HG03439 (cell line): Measurements from ENCODE around the gene SCUBE3.
A peak's percentile ranks its signal among the peaks of the same experiment; 100 is the strongest.

Experiments
- ATAC-seq: cut with Tn5 transposase; IDR thresholded peaks from one replicate; pipeline ENCODE4 v1.9.1; 2021; ENCODE audit warnings: mild to moderate bottlenecking, moderate library complexity; ENCODE audit not compliant: unreplicated experiment

Gene SCUBE3

DNA sequence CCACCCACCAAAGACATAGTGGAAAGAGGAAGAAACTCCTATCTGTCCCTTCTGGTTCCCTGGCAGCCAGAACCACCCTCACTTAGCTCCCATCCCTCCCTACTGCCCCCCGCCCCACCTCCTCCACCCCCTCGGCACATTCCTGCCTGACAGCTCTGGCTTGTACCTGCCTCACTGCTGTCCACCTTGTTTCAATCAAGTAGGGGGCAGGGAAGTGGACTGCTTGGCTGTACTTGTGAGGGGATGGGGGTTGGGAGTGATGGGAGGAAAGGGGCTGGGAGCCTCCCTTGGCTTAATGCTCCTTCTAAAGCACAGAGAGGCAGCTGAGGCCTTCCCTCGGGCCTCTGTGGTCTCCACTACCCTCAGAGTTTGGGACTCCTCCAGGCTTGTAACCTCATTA, 23.7 kb downstream of the SCUBE3 start:
- ATAC-seq = no peak

DNA sequence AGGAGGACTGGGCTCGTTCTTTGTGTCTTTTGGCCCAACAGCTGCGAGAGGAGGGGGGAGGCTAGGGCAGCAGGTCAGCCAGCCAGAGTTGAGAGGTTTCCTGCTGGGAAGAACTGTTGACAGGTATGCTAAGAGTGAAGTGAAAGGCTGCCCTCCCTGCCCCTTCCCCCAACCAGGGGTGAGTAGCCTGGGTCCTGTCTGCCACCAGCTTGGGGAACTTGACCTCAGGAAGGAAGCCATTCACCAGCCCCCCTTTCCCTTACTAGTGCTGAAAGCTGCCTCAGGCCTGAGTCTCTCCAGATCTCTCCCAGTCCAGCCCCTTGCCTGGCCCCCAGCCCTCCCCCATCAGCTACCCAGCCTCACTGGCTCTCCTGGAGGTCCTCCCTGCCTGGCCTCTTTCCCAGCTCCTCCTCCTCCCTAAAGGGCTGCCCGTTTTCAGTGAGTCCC, 25.1 kb downstream of the SCUBE3 start:
- ATAC-seq = no peak

- no peak for ATAC-seq
Measured at GRCh38 chr6:35239581-35239980, 25.8 kb downstream of the SCUBE3 start.

GRCh38 chr6:35240838-35241801, 27.4 kb downstream of the SCUBE3 start:
- no peak for ATAC-seq

DNA sequence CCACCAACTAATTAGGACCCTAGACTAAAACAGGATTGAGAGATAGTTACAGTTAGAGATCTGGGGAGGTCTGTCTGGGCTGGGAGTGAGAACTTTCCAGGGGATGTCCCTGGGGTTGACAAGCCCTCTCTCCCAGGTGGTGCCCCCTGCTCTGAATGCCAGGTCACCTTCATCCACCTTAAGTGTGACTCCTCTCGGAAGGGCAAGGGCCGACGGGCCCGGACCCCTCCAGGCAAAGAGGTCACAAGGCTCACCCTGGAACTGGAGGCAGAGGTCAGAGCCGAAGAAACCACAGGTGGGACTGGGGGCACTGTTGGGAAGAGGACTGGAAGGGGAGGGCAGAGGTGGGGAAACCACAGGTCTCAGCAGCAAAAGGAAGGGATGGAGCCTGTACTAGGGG, 28.7 kb downstream of the SCUBE3 start:
- ATAC-seq = no peak

DNA sequence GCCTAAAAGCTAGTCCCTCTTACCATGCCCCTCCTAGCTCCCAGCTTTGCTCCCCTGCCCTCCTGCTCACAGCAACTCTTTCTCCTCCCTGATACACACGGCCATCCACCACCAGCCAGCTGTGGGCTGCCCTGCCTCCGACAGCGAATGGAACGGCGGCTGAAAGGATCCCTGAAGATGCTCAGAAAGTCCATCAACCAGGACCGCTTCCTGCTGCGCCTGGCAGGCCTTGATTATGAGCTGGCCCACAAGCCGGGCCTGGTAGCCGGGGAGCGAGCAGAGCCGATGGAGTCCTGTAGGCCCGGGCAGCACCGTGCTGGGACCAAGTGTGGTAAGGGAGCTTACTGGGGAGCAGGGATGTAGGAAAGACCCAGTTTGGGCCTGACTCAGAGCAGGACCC, 29.1 kb downstream of the SCUBE3 start:
- no peak for ATAC-seq

- no peak for ATAC-seq
Measured at GRCh38 chr6:35243386-35243958, 29.7 kb downstream of the SCUBE3 start.

GRCh38 chr6:35244551-35244950, 30.8 kb downstream of the SCUBE3 start:
- no peak for ATAC-seq

GRCh38 chr6:35247642-35248231, 34.0 kb downstream of the SCUBE3 start:
- ATAC-seq = no peak

DNA sequence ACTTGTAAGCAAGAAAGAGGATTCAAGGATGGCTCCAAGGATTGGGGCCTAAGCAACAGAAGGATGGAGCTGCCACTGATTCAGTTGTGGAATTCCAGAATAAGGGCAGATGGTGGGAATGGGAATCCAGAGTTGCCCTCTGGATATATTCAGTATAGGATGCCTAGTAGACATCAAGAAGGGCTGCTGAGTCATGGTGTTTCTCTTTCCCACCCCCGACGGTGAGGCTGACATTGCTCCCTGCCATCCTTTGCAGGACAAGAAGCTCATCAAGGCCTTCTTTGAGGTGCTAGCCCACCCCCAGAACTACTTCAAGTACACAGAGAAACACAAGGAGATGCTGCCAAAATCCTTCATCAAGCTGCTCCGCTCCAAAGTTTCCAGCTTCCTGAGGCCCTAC, 34.5 kb downstream of the SCUBE3 start:
- ATAC-seq = no peak

DNA sequence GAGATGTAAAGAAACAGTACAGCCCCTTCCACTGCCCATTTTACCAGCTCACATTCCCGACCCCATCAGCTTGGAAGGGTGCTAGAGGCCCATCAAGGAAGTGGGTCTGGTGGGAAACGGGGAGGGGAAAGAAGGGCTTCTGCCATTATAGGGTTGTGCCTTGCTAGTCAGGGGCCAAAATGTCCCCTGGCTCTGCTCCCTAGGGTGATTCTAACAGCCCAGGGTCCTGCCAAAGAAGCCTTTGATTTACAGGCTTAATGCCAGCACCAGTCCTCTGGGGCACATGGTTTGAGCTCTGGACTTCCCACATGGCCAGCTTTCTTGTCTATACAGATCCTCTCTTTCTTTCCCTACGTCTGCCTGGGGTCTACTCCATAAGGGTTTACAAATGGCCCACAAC, 35.2 kb downstream of the SCUBE3 start:
- no peak for ATAC-seq

DNA sequence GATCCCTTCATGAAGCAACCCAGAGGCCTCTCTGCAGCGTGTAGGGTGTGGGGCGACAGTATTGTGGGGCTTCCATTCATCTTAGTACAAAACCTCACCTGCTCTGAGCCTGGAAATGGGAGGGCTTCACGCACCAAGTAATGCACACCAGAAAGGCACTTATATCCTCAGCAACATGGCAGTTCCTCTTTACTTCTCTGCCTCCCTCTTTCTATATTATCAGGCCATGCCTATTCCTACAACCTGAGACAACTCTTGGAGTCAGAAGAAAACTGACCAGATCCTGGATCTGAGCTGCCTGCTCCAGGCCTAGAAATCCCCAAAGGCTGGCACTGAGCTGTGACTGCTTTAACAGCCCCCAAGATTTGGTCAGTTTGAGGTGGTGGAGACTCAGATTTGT, 38.2 kb downstream of the SCUBE3 start:
- ATAC-seq = no peak

DNA sequence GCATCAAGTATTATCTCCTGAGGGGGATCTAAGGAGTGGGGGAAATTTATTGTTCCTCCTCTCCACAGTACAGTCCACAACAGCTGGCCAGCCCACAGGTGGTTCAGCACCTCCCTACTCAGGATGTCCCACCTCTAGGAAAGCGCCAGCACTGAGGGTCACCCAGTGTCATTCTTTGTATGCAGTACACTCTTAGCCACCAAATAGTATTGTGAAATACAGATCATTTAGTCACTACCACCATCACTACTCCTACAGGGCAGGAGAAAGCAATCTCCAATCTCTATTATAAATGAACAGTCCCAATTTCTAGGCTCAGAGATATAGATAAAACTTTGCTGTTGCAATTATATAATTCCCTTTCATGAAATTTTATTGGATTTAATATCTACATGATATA, 39.5 kb downstream of the SCUBE3 start:
- no peak for ATAC-seq

DNA sequence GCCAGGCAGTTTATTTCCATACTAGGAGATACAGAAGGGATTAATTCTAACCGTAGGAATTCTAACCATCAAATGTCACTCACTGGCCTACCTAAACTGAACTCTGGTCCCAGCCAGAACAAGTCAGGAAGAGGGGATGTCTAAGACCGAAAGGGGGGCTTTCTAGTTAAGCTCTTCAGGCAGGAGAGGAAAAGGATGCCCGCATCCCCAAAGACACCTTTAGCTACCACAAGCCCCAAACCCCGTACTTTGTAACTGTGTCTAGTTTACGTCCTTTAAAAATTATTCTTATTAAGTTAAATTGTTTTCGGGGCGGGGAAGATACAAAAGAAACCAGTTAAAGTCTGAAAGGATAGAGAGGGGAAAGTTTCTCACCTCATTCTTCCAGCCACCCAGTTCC, 44.6 kb downstream of the SCUBE3 start:
- no peak for ATAC-seq

GRCh38 chr6:35258858-35259193, 45.1 kb downstream of the SCUBE3 start:
- no peak for ATAC-seq

- peak; percentile 87 for ATAC-seq
Measured at GRCh38 chr6:35259194-35259947, 45.6 kb downstream of the SCUBE3 start, which contains the start of gene ZNF76. Gene ZNF76 (plus strand): TSS chr6:35259735. CDS start chr6:35281152, 21,417 bp downstream.

DNA sequence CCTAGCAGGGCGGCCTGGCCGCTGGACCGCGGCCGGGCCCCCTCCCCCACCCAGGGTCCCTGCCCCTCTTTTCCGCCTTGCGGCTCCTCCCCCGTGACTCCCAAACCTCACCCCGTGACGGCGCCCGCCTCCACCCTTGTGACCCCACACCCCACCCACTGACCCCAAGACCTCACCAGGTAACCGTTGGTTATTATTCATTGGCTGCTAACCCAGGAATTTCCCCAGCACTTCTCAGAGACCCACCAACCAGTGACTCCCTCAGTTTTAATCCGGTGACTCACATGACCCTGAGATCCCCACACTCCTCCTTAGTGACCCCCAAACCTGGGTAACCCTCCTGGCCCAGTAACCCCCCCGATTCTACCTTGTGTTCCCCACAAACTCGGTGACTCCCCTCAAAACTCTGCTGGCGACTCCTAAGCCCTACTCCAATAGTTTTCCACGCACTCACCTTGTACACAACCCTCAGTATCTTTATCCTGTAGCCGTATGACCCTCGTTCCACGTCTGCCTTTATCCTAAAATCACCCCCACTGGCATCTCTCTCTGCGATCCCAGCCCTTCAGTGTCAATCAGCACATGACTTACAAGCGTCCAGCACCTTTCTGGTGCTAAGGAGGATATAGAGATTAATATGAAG, 46.3 kb downstream of the SCUBE3 start:
- peak; percentile 32 for ATAC-seq

DNA sequence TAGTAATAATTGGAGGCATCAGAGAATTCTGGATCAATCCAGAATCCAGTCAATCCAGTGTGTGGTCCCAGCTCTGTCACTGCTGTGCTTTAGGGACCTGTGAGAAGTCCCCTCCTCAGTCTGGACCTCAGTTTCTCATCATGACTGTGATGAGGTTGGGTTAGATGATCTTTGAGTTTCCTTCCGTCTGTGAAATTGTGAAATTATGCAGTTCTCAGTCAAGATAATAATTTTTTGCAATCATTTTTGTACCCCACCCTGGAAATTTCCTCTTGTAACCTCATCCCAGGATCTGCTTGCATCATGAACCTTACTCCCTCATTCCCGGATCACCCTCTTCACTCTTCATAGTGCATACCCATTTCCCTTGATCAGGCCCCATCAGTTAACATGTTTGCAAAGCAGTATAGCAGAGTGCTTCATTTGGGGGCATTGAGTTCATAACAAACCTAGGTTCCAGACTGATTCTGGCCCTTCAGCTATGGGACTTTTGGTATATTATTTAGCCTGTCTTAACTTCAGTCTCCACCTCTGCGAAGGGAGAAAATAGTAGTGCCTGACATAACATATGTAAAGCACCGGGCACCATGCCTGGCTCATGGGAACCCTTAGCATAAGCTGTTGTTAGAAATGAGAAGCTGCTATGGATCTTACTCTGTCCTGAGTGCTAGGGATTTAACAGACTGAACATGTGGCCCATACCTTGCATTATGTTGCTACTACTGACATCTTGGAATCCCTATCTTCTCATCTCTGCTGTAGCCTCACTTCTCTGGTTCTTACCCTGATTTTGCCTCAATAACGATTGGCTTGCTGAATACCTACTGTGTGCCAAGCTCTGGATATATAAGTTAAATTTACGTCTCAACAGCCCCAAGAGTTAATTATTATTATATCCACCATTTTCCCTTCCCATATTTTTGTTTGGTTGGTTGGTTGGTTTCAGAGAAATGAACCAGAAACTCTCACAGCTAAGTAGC, 47.1 kb downstream of the SCUBE3 start:
- no peak for ATAC-seq

DNA sequence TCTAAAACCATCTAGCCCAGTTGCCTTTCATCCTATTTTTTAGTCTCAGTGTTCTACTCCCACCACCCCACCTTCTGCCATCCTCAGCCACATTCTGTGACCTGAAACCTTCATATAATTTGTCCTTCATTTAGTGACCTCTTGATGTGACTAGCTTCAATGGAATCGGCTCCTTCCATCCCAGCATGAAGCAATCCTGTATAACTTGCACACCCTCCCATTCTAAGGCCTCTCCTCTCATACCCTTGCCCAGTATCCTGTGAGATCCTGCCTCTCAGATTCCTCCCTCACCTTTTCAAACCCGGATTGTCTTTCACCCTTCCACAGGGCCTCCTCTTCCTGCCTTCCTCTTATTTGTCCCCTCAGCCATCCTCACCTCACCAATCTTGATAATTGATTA, 48.8 kb downstream of the SCUBE3 start:
- ATAC-seq = no peak
